ENCODE results near the gene PUSL1.

The PUSL1 gene

DNA sequence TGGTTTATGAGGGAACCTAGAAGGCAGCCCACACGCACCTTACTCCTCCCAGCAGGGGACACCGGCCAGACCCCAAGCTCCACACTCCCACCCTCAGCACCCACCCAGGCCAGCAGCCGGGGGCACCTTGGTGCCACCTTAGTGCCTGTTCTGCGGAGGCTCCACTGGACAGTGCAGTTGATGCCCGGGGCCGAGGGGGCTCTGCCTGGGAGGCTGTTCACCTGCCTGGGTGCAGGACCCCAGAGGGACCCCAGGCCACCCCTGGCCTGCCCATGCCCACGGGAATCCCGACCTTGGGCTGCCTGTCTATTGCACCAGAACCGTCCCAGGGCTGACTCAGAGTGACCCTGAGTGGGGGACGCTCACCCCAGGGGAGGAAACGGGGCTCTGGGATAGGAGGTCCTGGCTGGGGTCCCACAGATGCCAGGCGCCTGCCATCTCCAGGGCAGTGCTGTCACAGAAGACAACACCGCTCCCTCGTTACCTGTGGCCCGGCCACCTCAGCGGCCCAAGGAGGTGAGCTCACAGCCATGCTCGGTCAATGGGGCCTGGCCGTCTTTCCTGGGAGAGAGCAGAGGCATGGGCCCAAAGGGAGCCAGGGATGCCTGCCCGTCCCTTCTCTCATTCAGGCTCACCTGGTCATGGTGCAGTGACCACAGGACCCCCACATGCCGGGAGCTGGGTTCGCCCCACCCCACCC is 27.5 kb upstream of the PUSL1 start:
- DNase-seq: no peak

DNA sequence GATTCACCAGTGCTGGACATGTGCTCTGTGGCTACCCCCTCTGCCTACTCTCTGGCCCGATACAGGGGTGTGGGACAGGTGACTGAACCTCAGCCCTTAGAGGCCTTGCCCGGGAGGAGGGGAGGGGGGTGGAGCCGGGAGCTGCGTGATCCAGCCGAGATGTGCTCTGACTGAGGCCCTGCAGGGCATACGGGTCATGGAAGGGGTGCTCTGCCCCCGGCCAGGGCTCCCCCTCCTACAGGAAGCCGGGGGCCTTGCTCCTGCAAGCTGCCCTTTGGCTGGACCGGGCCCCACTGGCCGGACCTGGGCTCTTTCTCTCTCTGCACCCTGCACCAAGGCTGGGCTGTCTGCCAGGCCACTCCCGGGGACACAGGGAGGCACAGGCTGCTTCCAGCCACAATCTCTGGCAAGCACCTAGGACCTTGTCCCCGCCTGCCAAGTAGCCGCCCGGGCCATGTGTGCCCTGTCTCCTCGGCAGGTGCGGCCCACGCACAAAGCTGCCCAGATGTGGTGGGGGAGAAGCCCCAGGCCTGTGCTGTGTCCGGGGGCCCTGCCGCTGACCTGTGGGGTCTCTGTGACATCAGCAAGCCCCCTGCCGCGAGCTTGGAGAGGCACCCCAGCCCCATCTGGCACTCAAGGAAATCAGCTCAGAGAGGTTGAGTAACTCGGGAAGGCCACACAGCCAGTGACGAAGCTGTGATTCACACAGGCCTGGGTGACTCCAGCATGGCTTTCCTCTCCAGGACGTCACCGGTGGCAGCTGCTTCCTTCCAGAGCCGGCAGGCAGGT is 26.7 kb upstream of the PUSL1 start:
- no peak for DNase-seq

DNA sequence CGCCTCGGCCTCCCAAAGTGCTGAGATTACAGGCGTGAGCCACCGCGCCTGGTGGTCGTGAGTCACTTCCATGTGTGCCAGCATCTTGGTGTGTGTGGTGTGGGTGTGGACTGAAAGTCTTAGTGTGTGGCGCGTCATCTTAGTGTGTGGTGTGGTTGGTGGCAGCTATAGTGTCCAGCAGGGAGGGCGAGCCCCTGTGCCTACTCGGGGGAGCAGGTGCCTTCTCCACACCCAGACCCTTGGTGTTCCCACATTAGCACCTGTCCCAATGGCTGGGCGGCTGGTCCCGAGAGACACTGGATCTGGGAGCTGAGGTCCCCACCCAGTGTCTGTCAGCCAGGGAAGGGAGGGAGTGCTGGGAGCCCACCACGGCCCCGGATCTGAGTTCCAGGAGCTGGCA is 25.4 kb upstream of the PUSL1 start:
- DNase-seq: no peak

DNA sequence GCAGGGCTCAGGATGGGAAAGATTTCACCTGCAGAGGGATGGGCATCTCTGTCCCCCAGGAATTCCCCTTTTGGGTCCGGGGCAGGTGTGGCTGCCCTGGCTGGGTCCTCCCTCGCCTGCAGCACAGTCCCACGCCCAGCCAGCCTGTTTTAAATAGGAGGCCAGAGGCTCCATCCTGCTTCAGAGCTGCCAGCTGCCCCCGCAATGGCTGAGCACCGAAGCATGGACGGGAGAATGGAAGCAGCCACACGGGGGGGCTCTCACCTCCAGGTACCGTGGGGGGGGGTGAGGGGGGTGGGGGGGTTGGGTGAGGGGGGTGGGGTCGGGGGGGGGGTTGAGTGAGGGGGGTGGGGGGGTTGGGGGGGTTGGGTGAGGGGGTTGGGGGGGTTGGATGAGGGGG is 24.6 kb upstream of the PUSL1 start:
- no peak for DNase-seq

DNA sequence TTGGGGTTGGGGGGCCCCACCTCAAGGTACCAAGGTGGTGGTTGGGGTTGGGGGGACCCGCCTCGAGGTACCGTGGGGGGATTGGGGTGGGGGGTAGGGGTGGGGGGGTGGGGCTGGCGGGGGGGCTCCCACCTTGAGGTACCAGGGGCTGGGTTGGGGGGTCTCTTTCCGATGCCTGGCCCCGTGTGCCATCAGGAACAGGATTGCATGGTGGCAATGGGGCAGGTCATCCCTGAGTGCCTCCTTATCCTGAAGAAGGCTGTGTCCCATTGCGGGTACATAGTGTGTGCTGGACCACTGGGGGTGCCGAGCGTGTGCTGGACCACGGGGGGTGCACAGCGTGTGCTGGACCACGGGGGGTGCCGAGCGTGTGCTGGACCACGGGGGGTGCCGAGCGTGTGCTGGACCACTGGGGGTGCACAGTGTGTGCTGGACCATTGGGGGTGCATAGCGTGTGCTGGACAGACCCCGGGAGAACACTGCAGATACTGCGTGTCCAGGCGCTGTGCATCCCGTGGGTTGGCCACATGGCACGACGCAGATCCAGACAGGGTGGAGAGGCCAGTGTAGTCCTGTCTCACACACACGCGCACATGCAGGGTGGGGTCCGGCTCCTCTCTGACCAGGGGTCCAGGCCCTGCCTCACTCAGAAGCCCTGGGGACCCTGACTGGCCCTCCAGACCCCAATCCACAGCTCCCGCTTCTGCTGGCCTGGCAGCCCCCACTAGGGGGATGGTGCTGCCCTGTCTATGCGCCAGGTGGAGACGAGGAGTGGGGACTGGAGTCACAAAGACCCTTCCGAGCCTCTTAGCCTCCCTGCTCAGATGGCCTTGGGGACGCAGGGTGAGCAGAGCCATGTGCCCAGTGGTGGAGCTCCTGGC is 23.9 kb upstream of the PUSL1 start:
- DNase-seq: no peak

DNA sequence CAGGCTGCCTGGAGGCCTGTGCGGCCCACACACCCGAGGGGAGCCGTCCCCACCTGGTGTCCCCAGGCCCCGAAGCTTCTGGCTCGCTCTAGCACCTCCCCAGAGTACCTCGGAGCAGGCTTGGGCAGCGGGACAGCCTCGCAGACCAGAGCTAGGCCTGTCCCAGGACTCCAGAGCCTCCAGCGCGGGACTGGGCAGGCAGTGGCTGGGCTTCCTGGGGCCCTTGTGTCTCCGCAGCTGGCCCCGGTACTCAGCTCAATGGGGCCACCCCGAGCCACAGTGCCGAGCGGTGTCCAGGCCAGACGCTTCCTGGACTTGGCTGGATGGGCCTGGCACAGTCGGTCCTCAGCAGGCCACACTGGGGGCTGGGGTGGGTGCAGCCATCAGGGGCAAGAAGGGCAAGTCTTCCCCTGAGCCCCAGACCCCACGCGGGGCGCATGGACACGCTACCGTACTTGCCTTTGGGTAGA is 23.3 kb upstream of the PUSL1 start:
- no peak for DNase-seq

DNA sequence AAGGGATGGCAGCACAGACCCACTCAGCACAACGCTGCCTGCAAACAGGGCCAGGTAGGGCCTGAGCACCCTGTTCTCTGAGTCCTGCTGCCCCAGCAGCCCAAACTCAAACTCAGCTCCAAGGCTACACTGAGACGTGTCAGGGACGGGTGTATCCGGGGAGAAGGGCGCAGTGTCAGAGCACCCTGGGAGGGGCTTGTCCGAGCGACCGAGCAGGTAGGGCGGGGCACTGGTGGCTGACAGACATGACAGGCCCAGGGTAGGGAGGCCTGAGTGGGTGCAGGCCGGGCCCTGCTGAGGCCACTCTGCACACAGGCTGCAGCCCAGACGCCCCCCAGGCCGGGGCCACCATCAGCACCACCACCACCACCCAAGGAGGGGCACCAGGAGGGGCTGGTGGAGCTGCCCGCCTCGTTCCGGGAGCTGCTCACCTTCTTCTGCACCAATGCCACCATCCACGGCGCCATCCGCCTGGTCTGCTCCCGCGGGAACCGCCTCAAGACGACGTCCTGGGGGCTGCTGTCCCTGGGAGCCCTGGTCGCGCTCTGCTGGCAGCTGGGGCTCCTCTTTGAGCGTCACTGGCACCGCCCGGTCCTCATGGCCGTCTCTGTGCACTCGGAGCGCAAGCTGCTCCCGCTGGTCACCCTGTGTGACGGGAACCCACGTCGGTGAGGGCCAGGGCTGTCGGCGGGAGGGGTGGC is 22.6 kb upstream of the PUSL1 start:
- no peak for DNase-seq

DNA sequence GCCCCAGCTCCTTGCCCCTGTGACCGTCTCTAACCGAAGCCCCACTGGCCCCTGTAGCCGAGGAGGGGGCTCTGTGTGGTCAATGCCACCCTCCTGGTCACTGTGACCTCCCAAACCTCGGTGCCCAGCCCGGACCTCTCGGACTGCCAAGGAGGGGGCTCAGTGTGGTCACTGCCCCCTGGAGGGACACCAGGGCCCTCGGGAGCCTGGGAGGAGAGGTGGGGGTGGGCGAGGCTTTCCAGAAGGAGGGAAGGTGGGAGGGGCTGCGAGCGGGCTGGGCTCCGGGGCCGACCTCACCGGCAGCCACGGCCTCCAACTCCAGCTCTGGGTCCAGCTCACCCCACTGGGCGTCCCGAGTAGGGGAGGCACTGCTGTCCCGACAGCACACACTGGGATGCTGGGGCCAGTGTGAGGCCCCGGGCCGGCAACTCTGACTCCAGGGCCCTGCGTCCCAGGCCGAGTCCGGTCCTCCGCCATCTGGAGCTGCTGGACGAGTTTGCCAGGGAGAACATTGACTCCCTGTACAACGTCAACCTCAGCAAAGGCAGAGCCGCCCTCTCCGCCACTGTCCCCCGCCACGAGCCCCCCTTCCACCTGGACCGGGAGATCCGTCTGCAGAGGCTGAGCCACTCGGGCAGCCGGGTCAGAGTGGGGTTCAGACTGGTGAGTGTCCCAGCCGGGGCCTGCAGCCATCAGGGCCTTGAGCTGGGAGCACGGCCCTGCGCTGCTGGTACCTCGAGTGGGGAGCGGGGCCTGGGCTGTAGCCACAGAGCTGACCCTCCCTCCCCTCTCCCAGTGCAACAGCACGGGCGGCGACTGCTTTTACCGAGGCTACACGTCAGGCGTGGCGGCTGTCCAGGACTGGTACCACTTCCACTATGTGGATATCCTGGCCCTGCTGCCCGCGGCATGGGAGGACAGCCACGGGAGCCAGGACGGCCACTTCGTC is 21.8 kb upstream of the PUSL1 start:
- no peak for DNase-seq

DNA sequence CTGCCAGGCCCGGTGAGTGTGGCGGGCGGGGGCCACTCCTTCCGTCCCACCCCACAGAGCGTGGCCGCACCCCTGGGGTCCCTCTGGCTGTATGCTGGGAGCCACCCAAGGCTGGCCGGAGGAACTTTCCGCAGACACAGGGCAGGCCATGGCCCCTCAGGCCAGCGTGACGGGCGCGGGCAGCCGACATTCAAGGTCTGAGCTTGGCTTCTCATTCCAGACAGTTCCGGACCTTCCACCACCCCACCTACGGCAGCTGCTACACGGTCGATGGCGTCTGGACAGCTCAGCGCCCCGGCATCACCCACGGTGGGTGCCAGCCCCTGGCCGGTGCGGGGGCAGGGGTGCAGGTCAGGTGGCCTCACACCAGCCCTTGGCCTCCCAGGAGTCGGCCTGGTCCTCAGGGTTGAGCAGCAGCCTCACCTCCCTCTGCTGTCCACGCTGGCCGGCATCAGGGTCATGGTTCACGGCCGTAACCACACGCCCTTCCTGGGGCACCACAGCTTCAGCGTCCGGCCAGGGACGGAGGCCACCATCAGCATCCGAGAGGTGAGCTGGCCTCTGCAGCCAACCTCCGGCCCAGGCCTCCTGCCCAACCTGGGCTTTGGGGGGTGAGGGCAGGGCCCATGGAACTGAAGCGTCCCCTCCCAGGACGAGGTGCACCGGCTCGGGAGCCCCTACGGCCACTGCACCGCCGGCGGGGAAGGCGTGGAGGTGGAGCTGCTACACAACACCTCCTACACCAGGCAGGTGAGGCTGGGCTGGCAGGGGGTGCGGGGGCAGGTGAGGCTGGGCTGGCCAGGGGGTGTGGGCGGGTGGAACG is 20.9 kb upstream of the PUSL1 start:
- no peak for DNase-seq

DNA sequence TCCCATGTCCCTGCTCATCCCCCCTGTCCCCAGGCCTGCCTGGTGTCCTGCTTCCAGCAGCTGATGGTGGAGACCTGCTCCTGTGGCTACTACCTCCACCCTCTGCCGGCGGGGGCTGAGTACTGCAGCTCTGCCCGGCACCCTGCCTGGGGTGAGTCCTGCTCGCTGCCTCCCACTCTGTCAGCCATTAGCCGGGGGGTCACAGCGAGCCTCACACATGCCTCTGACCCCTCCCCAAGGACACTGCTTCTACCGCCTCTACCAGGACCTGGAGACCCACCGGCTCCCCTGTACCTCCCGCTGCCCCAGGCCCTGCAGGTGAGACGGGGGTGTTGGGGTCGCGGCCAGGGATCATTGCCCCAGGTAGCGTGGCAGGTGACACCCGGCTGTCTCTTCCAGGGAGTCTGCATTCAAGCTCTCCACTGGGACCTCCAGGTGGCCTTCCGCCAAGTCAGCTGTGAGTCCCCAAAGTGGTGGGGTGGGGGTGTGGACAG is 18.1 kb upstream of the PUSL1 start:
- peak; percentile 76 for DNase-seq

DNA sequence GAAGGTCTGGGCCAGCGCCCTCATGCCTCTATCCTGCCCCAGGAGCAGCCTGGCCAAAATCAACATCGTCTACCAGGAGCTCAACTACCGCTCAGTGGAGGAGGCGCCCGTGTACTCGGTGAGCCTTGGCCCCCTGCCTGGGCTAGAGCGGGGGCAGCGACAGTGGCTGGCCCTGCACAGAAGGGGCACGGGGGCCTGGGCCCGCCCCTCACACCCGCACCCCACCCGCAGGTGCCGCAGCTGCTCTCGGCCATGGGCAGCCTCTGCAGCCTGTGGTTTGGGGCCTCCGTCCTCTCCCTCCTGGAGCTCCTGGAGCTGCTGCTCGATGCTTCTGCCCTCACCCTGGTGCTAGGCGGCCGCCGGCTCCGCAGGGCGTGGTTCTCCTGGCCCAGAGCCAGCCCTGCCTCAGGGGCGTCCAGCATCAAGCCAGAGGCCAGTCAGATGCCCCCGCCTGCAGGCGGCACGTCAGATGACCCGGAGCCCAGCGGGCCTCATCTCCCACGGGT is 17.3 kb upstream of the PUSL1 start:
- DNase-seq: no peak

DNA sequence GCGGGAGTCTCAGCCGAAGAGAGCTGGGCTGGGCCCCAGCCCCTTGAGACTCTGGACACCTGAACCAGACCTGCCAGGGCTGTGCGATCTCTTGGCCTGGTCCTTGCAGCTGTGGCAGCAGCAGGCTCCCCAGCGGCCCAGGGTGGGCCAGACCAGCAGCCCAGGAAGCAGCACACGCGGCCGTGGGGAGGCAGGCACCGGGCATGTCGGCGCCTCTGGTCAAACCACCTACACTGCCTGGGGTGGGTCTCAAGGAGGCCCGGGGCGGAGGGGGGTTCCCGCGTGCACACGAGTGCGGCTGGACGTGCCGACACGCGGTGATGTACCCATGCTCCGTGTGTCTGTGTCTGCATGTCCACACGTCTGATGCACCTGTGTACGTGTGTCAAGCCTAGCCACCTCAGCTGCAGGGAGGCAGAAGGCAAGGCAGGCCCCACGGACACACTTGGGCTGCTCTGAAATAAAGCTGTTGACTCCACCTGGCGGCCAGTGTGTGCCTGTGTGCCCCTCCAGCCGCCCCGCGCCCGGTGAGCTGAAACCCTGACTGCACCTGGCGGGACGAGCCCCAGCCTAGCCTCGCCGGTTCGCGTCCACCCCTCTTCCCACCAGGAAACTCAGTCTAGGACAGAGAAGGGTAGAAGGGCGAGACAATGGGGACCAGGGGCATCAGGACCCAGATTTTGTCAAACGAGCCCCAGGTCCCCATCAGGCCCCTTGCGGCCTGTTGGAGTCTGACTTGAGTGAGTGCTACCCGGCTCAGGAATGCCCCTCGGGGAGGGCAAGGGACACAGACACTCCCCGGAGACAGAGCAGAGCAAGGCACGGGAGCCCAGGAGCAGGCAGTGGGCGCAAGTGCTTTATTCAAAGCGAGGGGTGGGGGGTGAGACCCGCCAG is 16.6 kb upstream of the PUSL1 start:
- DNase-seq: peak; percentile 74

DNA sequence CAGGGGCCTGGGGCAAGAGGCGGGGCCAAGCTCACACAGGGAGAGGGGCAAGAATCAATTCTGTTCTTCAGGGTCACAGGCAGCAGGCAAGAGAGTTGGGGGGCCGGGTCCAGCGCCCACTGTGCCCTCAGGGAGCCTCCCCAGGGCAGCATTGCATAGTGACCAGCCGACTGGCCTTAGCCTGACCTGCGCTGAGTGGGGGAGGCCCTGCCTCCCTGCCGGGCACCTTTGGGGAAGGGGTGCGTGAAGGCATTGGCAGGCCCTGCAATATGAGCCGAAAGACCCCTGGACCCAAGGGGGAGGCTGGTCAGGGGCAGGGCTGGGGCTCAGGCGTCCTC is 16.0 kb upstream of the PUSL1 start:
- DNase-seq: no peak

DNA sequence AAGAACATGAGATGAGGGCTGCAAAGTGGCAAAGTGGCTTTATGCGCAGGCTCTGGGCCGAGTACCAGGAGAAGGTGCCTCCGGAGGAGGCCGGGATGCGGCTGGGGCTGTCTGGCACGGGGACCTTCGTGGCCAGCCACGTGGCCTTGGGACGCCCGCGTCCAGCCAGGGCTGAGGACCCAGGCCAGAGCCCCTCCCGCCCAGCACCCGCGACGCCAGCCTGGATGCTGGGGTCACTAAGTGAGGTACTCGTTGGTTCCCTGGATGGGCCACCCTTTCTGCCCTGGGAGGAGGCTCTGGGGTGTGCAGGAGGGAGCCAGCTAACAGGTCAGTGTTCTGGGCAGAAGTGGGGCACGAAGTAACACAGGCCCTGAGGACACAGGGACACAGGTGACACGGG is 15.5 kb upstream of the PUSL1 start:
- DNase-seq: no peak

DNA sequence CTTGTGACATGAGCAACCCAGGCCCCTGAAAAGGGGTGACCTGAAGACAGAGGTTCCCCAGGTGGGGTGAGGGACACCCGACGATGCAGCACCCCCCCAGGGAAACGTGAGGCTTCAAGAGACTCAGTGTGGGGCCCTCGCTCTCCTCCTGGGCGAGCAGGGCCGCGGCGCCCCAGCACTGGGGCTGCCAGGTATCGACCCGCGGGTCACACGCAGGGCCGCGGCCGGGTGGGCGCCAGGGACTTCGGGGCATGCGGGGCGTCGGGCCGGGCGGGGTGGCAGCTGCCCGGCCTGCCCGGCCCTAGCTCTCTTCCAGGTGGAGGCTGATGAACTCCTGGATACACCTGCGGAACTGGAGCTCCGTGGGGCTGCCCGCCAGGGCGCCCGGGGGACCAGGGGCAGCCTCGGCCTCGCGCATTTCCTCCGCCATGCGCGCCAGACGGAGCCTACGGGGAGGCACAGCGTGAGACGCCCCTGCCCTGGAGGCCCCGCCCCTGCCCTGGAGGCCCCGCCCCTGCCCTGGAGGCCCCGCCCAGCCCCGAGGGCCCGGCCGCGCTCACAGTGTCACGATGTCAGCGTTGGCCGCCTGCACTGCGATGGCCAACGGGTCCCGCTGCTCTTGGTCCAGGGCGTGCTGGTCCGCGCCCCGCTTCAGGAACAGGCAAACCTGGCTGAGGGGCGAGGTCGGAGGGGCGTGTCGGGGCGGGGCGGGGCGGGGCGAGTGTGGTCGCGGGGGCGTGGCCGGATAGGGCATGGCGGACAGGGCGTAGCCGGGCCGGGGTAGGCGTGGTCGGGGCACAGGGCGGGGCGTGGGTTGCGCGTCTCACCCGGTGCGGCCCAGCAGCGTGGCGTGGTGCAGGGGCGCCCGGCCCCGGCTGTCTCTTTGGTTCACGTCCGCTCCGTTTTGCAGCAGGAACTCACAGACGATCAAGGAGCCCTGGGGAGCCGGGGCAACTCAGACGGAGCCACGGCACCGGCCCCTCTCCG is 14.8 kb upstream of the PUSL1 start:
- DNase-seq: no peak

DNA sequence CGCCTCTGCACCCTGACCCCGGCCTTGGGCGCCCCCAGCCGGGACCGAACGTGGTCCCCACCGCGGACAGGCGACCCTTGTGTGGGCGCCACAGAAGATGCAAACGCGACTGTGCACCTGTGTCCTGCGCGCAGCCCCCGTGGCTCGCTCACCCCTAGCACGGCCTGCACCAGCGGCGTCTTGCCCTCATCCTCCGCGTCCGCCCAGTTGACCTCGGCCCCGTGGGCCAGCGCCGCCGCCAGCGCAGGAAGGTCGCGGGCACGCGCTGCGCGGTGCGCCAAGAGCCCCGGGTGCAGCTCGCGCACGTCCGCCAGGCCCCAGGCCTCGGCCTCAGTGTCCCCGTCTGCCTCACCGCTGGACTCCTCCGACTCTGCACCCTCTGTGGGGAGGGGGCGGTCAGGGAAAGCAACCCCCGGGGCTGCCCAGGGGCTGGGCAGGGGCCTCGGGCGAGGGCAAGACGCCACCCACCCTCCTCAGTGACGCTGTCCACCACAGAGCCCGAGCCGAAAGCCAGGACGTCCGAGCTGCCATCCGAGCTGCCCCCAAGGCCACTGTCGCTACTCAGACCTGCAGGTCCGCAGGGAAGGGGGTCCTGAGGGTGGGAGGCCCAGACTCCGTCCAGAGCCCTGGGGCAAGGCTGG is 14.0 kb upstream of the PUSL1 start:
- no peak for DNase-seq

DNA sequence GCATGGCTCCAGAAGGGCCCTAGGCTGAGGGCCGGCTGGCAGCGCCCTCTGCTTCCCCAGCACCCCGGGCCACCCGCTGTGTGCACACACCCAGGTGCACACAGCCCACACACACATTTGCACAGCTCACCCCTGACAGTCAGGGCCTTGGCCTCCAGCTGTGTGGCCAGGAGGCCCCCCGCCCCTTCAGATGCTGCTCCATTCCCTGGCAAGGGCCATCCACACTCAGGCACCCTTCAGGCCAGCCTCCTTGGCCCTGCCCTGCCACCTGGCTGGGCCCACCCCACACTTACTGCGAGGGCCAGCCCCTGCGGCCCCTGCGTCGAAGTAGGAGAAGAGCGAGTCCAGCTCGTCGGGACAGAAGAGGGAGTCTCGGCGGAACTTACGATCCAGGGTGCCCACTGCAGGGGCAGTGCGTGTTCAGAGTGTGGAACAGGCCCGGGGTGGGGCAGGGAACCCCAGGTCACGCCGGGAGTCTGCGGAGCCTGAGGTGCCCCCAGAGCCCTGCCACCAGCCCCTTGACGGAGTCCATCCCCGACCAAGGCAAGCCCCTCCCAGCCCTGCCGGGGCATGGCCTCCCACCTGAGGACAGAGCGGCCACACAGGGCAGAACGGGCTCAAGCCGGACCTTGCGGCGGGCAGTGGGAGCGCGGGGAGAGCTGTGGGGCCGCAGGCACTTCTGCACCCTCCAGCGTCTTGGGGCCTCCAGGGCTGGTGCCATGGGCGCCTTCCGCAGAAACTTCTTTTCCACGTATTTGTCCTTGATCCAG is 13.1 kb upstream of the PUSL1 start:
- no peak for DNase-seq
